ENCODE results near the gene TMEM225B. TPM values are rescaled to one million over a fixed set of nuclear protein-coding genes. Genes with fewer than 3 reads are reported as not detected.
"Not testable (repeated sequence)": the region's sequence is repeated elsewhere in the genome, so short reads cannot be mapped to it uniquely, and the experiment has no call there.

The TMEM225B gene
- total RNA-seq, 3 donors from 2014 or later, result 1.0 to 4.5 (median 2.0) TPM

DNA sequence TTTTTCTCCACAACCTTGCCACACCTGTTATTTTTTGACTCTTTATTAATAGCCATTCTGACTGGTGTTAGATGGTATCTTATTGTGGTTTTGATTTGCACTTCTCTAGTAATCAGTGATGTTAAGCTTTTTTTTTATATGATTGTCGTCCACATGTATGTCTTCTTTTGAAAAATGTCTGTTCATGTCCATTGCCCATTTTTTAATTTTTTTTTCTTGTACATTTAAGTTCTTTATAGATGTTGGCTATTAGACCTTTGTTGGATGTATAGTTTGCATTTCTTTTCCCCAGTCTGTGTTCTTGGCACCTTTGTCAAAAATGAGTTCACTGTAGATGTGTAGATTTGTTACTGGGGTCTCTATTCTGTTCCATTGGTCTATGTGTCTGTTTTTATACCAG lies 47.5 kb downstream of the TMEM225B start:
- H3K27me3 ChIP-seq, result no peaks in the 10 kb centered on the region
- H3K4me1 ChIP-seq, result no peaks in the 10 kb centered on the region
- no peak overlapping the region for H3K4me3 ChIP-seq
- intact Hi-C loops (cut with DNase I; ENCODE audit: low total_unique reads), result no loop called here
- H3K9me3 ChIP-seq, result no peaks in the 10 kb centered on the region
- no peak for DNase-seq (ENCODE audit: low spot score in 2 of 2)
- no peak for TF ChIP-seq POLR2A (IDR thresholded peaks at IDR 0.05)
- TF ChIP-seq CTCF (IDR thresholded peaks at IDR 0.05), result no peak
- TF ChIP-seq POLR2AphosphoS5 (IDR thresholded peaks at IDR 0.05), result no peak
- H3K27ac ChIP-seq, result no peak overlapping the region
- H3K36me3 ChIP-seq, result no peaks in the 10 kb centered on the region

DNA sequence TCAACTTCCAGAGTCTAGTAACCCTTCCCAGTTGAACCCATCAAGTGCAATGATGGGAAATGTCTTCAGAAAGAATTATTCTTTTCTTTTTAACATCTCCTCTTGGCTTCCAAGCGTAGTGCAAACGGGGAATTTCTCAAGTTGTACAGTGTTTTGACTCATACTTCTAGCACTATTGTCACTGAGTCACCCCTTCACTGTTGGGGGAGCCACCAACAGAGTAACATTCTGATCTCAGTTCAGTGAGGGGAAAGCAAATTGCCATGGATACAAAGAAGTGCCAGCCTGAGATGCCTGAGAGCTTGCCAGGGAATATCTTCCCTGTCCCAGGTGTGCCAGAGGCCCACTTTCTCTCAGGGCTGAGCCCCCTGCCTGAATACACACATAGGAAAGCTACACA lies 50.8 kb downstream of the TMEM225B start:
- H3K9me3 ChIP-seq, result no peaks in the 10 kb centered on the region
- intact Hi-C loops (cut with DNase I; ENCODE audit: low total_unique reads), result no loop called here
- no peak for DNase-seq (ENCODE audit: low spot score in 2 of 2)
- no peak overlapping the region for H3K27ac ChIP-seq
- no peaks in the 10 kb centered on the region for H3K27me3 ChIP-seq
- no peaks in the 10 kb centered on the region for H3K36me3 ChIP-seq
- H3K4me1 ChIP-seq, result no peaks in the 10 kb centered on the region
- no peak overlapping the region for H3K4me3 ChIP-seq
- no peak for TF ChIP-seq POLR2AphosphoS5 (IDR thresholded peaks at IDR 0.05)
- no peak for TF ChIP-seq CTCF (IDR thresholded peaks at IDR 0.05)
- TF ChIP-seq POLR2A (IDR thresholded peaks at IDR 0.05), result no peak

GRCh38 chr7:99651290-99651689 lies 53.2 kb downstream of the TMEM225B start:
- Histone ChIP-seq H3K27me3 (no peaks in the 10 kb centered on the region), H3K9me3 (no peaks in the 10 kb centered on the region), H3K4me3 (no peak overlapping the region), H3K27ac (no peak overlapping the region), H3K36me3 (no peaks in the 10 kb centered on the region), H3K4me1 (no peaks in the 10 kb centered on the region)
- intact Hi-C loops (cut with DNase I; ENCODE audit: low total_unique reads), result no loop called here
- no peak for DNase-seq (ENCODE audit: low spot score in 2 of 2)
- no peak for TF ChIP-seq CTCF (IDR thresholded peaks at IDR 0.05)
- TF ChIP-seq POLR2AphosphoS5 (IDR thresholded peaks at IDR 0.05), result no peak
- no peak for TF ChIP-seq POLR2A (IDR thresholded peaks at IDR 0.05)

GRCh38 chr7:99652671-99653070 lies 54.6 kb downstream of the TMEM225B start:
- H3K4me1 ChIP-seq, result no peaks in the 10 kb centered on the region
- H3K36me3 ChIP-seq, result no peaks in the 10 kb centered on the region
- intact Hi-C loops (cut with DNase I; ENCODE audit: low total_unique reads), result no loop called here
- H3K27ac ChIP-seq, result no peak overlapping the region
- no peak overlapping the region for H3K4me3 ChIP-seq
- no peaks in the 10 kb centered on the region for H3K9me3 ChIP-seq
- no peaks in the 10 kb centered on the region for H3K27me3 ChIP-seq
- TF ChIP-seq POLR2AphosphoS5 (IDR thresholded peaks at IDR 0.05), result no peak
- no peak for TF ChIP-seq POLR2A (IDR thresholded peaks at IDR 0.05)
- TF ChIP-seq CTCF (IDR thresholded peaks at IDR 0.05), result no peak
- DNase-seq (ENCODE audit: low spot score in 2 of 2), result no peak

GRCh38 chr7:99653269-99653668 lies 55.2 kb downstream of the TMEM225B start:
- DNase-seq (ENCODE audit: low spot score in 2 of 2); H3K27me3 ChIP-seq; H3K9me3 ChIP-seq; H3K4me3 ChIP-seq; intact Hi-C loops (cut with DNase I; ENCODE audit: low total_unique reads); H3K4me1 ChIP-seq; H3K27ac ChIP-seq; H3K36me3 ChIP-seq: not testable (repeated sequence)

DNA sequence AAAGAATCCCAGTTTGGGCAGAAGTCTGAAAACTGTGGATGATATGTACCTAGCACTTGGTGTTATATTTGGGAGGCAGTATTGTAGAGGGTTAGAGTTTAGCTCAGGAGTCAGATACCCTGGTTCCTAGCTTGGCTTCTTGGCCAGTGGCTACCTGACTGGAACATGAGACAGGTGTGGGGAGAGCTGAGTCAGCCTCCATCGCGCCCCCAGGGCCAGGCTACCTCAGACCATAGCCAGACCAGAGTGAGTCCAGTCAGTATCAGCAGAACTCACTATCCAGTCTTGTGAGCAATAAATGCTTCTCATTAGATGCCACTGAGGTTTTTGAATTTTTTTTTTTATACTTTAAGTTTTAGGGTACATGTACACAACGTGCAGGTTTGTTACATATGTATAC lies 55.7 kb downstream of the TMEM225B start:
- Histone ChIP-seq H3K27ac (no peak overlapping the region), H3K4me1 (no peaks in the 10 kb centered on the region), H3K27me3 (no peaks in the 10 kb centered on the region), H3K9me3 (no peaks in the 10 kb centered on the region), H3K36me3 (no peaks in the 10 kb centered on the region), H3K4me3 (no peak overlapping the region)
- TF ChIP-seq POLR2AphosphoS5 (IDR thresholded peaks at IDR 0.05), result no peak
- no peak for TF ChIP-seq CTCF (IDR thresholded peaks at IDR 0.05)
- no peak for TF ChIP-seq POLR2A (IDR thresholded peaks at IDR 0.05)
- intact Hi-C loops (cut with DNase I; ENCODE audit: low total_unique reads), result no loop called here
- no peak for DNase-seq (ENCODE audit: low spot score in 2 of 2)

DNA sequence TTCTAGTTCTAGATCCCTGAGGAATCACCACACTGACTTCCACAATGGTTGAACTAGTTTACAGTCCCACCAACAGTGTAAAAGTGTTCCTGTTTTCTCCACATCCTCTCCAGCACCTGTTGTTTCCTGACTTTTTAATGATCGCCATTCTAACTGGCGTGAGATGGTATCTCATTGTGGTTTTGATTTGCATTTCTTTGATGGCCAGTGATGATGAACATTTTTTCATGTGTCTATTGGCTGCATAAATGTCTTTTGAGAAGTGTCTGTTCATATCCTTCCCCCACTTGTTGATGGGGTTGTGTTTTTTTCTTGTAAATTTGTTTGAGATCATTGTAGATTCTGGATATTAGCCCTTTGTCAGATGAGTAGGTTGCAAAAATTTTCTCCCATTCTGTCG lies 56.6 kb downstream of the TMEM225B start:
- H3K4me1 ChIP-seq; DNase-seq (ENCODE audit: low spot score in 2 of 2); H3K36me3 ChIP-seq; H3K27ac ChIP-seq; H3K27me3 ChIP-seq; H3K9me3 ChIP-seq; intact Hi-C loops (cut with DNase I; ENCODE audit: low total_unique reads); H3K4me3 ChIP-seq: not testable (repeated sequence)

DNA sequence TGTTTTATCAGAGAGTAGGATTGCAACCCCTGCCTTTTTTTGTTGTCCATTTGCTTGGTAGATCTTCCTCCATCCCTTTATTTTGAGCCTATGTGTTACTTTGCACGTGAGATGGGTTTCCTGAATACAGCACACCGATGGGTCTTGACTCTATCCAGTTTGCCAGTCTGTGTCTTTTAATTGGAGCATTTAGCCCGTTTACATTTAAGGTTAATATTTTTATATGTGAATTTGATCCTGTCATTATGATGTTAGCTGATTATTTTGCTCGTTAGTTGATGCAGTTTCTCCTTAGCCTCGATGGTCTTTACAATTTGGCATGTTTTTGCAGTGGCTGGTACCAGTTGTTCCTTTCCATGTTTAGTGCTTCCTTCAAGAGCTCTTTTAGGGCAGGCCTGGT lies 59.8 kb downstream of the TMEM225B start:
- H3K4me1 ChIP-seq; H3K27me3 ChIP-seq; H3K4me3 ChIP-seq; H3K27ac ChIP-seq; intact Hi-C loops (cut with DNase I; ENCODE audit: low total_unique reads); H3K36me3 ChIP-seq; DNase-seq (ENCODE audit: low spot score in 2 of 2); H3K9me3 ChIP-seq: not testable (repeated sequence)

All from breast epithelium (tissue), 4 donors.